GM23338 (cell line): ENCODE data around the gene FGFR3.

ENCODE experiments used
- EZH2 ChIP-seq: fragments of 200-600 bp; sonication (generic); IDR thresholded peaks from one replicate; pipeline ENCODE4 v1.8.0; 2017; ENCODE audit warnings: antibody characterized with exemption, mild to moderate bottlenecking, low read depth; ENCODE audit not compliant: unreplicated experiment
- EZH2phosphoT487 ChIP-seq: fragments of 200-600 bp; sonication (generic); IDR thresholded peaks from one replicate; pipeline ENCODE4 v1.8.1; 2018; ENCODE audit warnings: antibody characterized with exemption; ENCODE audit not compliant: unreplicated experiment
- JUNB ChIP-seq: IDR thresholded peaks from one replicate; pipeline ENCODE4 v1.6.1; 2016; ENCODE audit warnings: antibody characterized with exemption; ENCODE audit not compliant: unreplicated experiment
- POLR2AphosphoS5 ChIP-seq: IDR thresholded peaks from 2 replicates; pipeline ENCODE4 v1.6.1; 2016; ENCODE audit warnings: antibody characterized with exemption, low read depth
- ZNF114 ChIP-seq: fragments of 250-450 bp; sonication (Bioruptor Pico); IDR thresholded peaks from 2 replicates; pipeline ENCODE4 v1.5.0; 2020; ENCODE audit warnings: mild to moderate bottlenecking, moderate library complexity
- TF ChIP-seq, protein P1 (sequence below), 2 experiments: fragments of 200-600 bp in 1 of 2; sonication (generic) in 1 of 2; conservative IDR thresholded peaks; 2 replicates each; pipeline versions ENCODE4 v1.5.1 to v1.6.1; 2016 to 2017; ENCODE audit warnings: antibody characterized with exemption in 2 of 2, low read depth in 2 of 2, mild to moderate bottlenecking in 2 of 2, moderate library complexity in 1 of 2
- TF ChIP-seq, protein P2 (sequence below): fragments of 250-450 bp; sonication (Bioruptor Pico); IDR thresholded peaks from 2 replicates; pipeline ENCODE4 v1.5.0; 2020; ENCODE audit warnings: mild to moderate bottlenecking, moderate library complexity
- TF ChIP-seq, protein P3 (sequence below): IDR thresholded peaks from one replicate; pipeline ENCODE4 v1.6.1; 2018; ENCODE audit warnings: antibody characterized with exemption; ENCODE audit not compliant: unreplicated experiment

DNA sequence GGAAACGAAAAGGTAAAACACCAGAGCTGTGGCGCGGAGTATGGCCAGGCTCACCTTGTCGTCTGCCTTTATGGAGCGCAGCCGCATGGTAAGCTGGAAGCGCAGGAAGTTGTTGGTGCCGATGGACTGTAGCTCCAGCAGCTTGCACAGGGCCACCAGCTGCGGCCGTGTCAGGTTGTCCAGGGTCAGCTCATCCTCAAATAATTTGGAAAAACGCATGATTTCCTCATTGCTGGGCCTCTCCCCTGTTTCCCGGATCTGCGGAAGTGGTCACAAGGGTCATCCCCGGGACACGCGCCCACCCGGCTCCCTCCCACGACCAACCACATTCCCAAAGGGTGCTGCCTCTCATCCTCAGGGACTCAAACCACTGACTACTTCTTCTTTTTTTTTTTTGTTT is 39.6 kb downstream of the FGFR3 start:
- TF ChIP-seq, protein P1, sequence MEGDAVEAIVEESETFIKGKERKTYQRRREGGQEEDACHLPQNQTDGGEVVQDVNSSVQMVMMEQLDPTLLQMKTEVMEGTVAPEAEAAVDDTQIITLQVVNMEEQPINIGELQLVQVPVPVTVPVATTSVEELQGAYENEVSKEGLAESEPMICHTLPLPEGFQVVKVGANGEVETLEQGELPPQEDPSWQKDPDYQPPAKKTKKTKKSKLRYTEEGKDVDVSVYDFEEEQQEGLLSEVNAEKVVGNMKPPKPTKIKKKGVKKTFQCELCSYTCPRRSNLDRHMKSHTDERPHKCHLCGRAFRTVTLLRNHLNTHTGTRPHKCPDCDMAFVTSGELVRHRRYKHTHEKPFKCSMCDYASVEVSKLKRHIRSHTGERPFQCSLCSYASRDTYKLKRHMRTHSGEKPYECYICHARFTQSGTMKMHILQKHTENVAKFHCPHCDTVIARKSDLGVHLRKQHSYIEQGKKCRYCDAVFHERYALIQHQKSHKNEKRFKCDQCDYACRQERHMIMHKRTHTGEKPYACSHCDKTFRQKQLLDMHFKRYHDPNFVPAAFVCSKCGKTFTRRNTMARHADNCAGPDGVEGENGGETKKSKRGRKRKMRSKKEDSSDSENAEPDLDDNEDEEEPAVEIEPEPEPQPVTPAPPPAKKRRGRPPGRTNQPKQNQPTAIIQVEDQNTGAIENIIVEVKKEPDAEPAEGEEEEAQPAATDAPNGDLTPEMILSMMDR (conservative IDR thresholded peaks at IDR 0.05; ENCODE audit: low read depth in 2 of 2) = no peak
- TF ChIP-seq, protein P2, sequence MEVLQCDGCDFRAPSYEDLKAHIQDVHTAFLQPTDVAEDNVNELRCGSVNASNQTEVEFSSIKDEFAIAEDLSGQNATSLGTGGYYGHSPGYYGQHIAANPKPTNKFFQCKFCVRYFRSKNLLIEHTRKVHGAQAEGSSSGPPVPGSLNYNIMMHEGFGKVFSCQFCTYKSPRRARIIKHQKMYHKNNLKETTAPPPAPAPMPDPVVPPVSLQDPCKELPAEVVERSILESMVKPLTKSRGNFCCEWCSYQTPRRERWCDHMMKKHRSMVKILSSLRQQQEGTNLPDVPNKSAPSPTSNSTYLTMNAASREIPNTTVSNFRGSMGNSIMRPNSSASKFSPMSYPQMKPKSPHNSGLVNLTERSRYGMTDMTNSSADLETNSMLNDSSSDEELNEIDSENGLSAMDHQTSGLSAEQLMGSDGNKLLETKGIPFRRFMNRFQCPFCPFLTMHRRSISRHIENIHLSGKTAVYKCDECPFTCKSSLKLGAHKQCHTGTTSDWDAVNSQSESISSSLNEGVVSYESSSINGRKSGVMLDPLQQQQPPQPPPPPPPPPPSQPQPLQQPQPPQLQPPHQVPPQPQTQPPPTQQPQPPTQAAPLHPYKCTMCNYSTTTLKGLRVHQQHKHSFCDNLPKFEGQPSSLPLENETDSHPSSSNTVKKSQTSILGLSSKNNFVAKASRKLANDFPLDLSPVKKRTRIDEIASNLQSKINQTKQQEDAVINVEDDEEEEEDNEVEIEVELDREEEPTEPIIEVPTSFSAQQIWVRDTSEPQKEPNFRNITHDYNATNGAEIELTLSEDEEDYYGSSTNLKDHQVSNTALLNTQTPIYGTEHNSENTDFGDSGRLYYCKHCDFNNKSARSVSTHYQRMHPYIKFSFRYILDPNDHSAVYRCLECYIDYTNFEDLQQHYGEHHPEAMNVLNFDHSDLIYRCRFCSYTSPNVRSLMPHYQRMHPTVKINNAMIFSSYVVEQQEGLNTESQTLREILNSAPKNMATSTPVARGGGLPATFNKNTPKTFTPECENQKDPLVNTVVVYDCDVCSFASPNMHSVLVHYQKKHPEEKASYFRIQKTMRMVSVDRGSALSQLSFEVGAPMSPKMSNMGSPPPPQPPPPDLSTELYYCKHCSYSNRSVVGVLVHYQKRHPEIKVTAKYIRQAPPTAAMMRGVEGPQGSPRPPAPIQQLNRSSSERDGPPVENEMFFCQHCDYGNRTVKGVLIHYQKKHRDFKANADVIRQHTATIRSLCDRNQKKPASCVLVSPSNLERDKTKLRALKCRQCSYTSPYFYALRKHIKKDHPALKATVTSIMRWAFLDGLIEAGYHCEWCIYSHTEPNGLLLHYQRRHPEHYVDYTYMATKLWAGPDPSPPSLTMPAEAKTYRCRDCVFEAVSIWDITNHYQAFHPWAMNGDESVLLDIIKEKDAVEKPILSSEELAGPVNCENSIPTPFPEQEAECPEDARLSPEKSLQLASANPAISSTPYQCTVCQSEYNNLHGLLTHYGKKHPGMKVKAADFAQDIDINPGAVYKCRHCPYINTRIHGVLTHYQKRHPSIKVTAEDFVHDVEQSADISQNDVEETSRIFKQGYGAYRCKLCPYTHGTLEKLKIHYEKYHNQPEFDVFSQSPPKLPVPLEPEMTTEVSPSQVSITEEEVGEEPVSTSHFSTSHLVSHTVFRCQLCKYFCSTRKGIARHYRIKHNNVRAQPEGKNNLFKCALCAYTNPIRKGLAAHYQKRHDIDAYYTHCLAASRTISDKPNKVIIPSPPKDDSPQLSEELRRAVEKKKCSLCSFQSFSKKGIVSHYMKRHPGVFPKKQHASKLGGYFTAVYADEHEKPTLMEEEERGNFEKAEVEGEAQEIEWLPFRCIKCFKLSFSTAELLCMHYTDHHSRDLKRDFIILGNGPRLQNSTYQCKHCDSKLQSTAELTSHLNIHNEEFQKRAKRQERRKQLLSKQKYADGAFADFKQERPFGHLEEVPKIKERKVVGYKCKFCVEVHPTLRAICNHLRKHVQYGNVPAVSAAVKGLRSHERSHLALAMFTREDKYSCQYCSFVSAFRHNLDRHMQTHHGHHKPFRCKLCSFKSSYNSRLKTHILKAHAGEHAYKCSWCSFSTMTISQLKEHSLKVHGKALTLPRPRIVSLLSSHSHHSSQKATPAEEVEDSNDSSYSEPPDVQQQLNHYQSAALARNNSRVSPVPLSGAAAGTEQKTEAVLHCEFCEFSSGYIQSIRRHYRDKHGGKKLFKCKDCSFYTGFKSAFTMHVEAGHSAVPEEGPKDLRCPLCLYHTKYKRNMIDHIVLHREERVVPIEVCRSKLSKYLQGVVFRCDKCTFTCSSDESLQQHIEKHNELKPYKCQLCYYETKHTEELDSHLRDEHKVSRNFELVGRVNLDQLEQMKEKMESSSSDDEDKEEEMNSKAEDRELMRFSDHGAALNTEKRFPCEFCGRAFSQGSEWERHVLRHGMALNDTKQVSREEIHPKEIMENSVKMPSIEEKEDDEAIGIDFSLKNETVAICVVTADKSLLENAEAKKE (CRISPR knock-in tag) = no peak
- TF ChIP-seq POLR2AphosphoS5 = no peak
- no peak for TF ChIP-seq JUNB
- TF ChIP-seq EZH2 = no peak
- TF ChIP-seq EZH2phosphoT487 = no peak
- TF ChIP-seq ZNF114 = no peak
- TF ChIP-seq, protein P3, sequence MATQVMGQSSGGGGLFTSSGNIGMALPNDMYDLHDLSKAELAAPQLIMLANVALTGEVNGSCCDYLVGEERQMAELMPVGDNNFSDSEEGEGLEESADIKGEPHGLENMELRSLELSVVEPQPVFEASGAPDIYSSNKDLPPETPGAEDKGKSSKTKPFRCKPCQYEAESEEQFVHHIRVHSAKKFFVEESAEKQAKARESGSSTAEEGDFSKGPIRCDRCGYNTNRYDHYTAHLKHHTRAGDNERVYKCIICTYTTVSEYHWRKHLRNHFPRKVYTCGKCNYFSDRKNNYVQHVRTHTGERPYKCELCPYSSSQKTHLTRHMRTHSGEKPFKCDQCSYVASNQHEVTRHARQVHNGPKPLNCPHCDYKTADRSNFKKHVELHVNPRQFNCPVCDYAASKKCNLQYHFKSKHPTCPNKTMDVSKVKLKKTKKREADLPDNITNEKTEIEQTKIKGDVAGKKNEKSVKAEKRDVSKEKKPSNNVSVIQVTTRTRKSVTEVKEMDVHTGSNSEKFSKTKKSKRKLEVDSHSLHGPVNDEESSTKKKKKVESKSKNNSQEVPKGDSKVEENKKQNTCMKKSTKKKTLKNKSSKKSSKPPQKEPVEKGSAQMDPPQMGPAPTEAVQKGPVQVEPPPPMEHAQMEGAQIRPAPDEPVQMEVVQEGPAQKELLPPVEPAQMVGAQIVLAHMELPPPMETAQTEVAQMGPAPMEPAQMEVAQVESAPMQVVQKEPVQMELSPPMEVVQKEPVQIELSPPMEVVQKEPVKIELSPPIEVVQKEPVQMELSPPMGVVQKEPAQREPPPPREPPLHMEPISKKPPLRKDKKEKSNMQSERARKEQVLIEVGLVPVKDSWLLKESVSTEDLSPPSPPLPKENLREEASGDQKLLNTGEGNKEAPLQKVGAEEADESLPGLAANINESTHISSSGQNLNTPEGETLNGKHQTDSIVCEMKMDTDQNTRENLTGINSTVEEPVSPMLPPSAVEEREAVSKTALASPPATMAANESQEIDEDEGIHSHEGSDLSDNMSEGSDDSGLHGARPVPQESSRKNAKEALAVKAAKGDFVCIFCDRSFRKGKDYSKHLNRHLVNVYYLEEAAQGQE = no peak
